Measurements from ENCODE around the gene USP49.
A peak's percentile ranks its signal among the peaks of the same experiment; 100 is the strongest.

Gene USP49

GRCh38 chr6:41874741-41875140 lies 20.4 kb downstream of the USP49 start:
- no peak for ATAC-seq
- no peak for DNase-seq

GRCh38 chr6:41872147-41872546 lies 23.0 kb downstream of the USP49 start:
- ATAC-seq (no peak), DNase-seq (no peak)

GRCh38 chr6:41871691-41872090 lies 23.5 kb downstream of the USP49 start:
- no peak for DNase-seq
- no peak for ATAC-seq

- ATAC-seq (no peak), DNase-seq (no peak)
Measured at GRCh38 chr6:41859356-41859755, 35.8 kb downstream of the USP49 start.

DNA sequence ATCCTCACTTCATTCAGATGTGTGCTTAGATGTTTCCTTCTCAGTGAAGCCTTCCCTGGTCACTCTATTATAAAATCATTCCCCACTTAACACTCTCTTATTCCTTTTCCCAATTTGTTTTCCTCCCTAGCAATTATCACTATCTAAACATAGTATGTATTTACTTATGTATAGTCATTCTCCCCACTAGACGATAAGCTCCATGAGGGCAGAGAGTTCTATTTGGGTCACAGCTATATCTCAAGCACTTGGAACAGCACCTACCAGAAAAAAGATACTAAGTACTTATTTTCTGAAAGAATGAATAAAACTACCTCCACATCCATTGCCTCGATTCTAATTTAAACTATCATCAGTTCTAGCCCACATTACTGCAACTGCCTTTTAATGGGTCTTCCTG lies 36.5 kb downstream of the USP49 start:
- ATAC-seq (no peak), DNase-seq (no peak)

DNA sequence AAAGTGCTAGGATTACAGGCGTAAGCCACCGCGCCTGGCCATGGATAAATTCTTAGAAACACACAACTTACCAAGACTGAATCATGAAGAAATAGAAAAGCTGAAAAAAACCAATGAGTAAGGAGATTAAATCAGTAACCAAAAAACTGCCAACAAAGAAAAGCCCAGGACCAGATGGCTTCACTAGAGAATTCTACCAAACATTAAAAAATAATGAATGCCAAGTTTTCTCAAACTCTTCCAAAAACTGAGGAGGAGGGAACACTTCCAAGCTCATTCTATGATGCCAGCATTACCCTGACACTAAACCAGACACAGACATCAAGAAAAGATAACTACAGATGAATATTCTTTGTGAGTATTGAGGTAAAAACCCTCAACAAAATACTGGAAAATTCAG lies 44.3 kb downstream of the USP49 start:
- ATAC-seq = no peak
- no peak for DNase-seq

DNA sequence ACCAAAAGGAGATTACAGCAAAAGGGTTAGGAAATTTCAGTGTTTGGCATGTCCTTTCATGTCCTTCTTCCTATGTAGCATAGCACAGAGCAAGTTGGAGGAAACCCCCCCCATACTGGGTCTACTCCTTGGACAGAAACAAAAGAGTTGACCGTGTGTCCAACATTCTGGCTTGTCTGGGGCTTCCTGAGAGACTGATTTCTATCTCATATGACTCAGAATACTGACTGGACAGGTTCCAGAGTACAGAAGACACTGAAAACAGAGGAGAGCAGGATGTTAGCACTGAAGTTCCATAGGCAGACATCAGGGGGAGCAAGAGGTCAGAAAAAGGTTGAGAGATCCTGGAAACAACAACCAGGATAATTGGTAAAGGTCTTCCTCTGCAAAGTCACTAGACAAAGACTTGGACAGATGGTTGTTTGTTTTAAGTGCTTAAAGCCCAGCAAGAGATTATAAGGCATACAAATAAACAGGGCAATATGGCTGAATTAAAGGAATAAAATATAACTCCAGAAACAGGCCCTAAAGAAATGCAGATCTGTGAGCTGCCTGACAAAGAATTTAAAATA lies 48.4 kb downstream of the USP49 start:
- DNase-seq (peak; percentile 62), ATAC-seq (peak; percentile 59)

DNA sequence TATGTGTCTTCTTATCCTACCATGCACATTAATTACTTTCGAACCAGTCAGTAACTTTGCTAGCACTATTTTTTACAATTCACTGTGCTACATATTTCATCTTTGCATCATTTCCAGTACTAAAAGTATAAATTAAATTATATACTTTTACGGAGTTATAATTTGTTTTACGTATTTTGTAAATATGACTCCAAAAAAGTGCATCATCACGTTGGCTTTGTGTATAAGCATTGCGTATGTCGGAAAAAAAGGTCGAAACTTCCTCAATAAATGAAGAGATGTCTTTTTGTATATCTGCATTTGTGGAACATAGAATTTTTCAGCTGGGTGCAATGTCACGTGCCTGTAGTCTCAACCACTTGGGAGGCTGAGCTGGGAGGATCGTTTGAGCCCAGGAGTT lies 52.0 kb downstream of the USP49 start:
- no peak for DNase-seq
- ATAC-seq = no peak

GRCh38 chr6:41840326-41840725 lies 54.8 kb downstream of the USP49 start:
- ATAC-seq = no peak
- DNase-seq = no peak

DNA sequence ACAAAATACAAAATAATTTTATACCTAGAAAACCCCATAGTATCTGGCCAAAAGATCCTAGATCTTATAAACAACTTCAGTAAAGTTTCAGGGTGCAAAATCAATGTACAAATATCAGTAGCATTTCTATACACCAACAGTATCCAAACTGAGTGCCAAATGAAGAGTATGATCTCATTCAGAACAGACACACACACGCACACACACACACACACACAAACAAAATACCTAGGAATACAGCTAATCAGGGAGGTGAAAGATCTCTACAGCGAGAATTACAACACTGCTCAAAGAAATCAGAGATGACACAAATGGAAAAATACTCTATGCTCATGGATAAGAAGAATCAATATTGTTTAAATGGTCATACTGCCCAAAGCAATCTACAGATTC lies 58.5 kb downstream of the USP49 start:
- DNase-seq (no peak), ATAC-seq (no peak)

GRCh38 chr6:41836022-41836659 lies 59.0 kb downstream of the USP49 start:
- no peak for ATAC-seq
- DNase-seq = no peak

GRCh38 chr6:41832263-41832662 lies 62.9 kb downstream of the USP49 start:
- no peak for DNase-seq
- no peak for ATAC-seq

DNA sequence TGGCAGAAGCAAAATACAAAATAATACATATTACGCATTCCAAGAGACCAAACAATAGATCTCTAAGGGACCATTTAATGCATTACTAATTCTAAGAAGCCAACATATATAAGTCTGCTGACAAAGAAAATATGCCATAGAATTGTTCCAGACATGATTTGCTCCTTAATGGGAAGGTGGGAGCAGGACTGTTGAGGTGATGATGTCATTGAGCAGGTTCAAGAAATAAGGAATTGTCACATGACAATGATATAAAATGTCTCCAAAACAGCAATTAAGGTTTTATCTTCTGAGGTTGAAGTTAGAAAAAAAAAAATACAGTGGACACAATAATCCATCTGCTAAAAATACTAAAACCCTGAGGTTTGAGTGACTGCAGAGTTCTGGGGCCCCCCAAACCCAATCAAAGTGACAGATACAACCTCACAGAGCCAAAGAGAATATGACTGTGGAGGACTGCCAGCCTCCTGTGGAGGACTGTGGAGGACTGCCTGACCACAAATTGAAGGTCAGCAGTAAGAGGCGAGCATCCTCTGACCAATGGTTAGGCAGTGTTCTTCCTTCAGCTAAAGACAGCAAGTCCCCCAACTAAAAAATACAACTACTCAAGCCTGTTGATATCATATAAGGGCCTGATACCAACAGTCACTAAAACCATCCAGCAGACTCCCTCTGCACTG lies 68.7 kb downstream of the USP49 start:
- ATAC-seq (no peak), DNase-seq (no peak)

DNA sequence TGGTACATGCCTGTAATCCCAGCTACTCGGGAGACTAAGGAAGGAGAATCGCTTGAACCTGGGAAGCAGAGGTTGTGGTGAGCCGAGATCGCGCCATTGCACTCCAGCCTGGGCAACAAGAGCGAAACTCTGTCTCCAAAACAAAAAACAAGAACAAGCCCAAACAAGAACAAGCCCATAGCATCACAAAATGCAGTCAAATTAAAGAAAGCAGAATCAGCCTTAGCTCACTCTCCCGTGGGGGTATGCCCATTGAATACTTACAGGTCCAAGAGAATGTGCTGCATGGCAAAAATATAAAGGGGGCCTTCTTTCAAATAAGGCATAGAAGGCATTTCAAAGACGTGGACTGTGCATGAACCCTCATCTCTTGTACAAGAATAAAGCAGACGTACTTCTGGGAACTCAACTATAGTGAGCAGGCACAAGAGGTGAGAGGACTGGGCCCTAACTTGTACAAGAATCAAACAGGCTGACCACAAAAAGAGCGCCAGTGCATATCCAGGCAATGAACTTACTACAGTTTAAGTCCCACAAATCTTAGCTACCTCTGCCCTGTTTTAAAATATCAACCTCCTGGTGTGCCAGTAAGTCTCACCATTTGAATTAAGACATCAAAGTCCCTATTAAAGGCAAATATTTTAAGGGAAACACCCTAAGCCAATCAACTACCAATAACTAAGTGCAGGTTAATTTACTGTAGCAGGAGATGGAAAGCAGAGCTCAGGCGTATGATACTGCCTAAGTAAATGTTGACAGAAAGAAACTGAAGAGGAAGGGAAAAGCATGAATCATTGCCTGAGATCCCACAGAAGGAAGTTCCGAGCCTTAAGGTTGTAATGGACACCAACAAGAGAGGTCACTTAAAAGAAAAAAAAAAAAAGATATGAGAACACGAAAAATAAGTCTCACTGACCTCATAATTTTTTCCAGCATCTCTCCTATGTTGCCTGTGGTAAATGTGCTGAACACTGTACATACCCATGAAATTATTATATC lies 70.3 kb downstream of the USP49 start:
- ATAC-seq (no peak), DNase-seq (no peak)

DNA sequence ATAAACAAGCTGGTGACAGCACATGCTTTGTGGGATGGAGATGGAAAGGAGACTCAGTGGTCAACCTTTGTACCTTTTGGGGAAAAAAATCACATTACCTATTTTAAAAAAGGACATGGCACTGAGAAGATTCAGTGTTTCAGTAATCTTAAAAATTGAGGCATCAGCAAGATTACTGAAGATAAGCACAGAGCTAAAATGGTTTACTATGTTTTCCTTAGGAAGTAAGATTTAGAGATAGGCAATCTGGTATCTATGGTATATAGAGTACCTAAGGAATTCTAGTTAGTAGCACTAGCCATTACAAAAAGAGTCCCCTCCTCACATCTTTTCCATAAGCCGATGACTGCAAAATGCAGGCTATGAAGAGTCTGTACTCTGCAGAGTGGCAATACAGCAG lies 72.0 kb downstream of the USP49 start:
- ATAC-seq = no peak
- no peak for DNase-seq

GRCh38 chr6:41822021-41822420 lies 73.2 kb downstream of the USP49 start:
- ATAC-seq (no peak), DNase-seq (no peak)

- no peak for ATAC-seq
- no peak for DNase-seq
Measured at GRCh38 chr6:41821266-41821665, 73.9 kb downstream of the USP49 start.

DNA sequence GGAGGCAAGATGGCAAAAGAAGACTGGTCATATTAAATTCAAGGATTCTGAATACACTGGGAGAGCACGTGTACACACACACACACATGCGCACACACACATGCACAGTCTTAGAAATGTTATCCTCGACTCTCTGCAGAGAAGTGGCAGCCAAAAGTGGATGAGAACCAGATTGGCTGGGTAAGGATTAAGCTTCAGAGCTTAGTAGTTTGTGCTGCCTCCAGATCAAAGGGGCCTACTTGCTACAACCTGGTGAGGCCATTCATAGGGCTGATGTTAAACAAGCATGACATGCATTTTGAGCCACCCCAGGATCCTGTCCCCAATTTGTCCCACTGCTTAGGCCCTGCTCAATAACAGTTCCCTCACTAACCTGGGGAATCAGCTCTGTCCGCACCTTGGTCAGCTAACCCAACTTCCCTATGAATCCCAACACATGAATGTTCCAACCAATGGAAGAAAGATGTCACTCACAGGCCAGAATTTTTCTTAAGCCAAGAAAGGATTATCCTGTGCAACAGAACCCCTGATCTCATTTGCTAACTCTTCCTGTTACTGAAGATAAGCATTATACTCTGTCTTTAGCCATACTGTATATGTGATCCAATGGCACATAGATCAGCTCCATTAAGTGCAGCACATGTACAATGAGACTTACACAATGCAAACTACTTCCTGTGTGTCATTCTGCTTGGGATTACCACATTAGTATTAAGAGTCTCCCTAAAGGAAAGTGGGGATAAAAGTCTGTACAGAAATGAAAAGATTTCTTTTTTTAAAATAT lies 76.7 kb downstream of the USP49 start:
- DNase-seq = no peak
- no peak for ATAC-seq

GRCh38 chr6:41815587-41815986 lies 79.6 kb downstream of the USP49 start:
- DNase-seq (no peak), ATAC-seq (no peak)

- no peak for ATAC-seq
- no peak for DNase-seq
Measured at GRCh38 chr6:41814629-41815028, 80.5 kb downstream of the USP49 start.

- DNase-seq (no peak), ATAC-seq (no peak)
Measured at GRCh38 chr6:41813956-41814355, 81.2 kb downstream of the USP49 start.

DNA sequence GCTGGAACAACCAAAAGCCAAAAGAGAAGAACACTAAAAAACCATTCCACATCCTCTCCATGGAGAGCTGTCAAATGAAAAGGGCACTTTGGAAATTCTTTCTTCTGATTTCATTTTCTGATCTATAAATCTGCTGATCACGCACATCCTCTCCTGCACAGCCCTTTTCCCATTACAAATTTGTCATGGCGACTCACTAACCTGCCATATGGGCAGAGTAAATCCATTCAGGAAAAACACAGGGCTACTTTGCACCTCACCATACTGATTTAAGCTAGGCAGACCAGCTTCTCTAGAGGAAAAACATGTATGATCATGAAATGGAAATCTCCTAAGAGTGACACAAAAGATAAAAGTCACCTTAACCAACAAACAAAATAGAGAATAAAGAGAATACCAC lies 81.7 kb downstream of the USP49 start:
- ATAC-seq (no peak), DNase-seq (no peak)

Data from stimulated activated naive CD8-positive, alpha-beta T cell treated with anti-CD3 and anti-CD28 coated beads, Interleukin-15, Interleukin-2, amounts not matched to agents 100 U/mL and 50 U/mL, for 24 hours (primary cell).